Measurements from ENCODE around the gene DARS1. TPM values are rescaled to one million over a fixed set of nuclear protein-coding genes. Genes with fewer than 3 reads are reported as not detected.
"Not testable (repeated sequence)": the region's sequence is repeated elsewhere in the genome, so short reads cannot be mapped to it uniquely, and the experiment has no call there.

Gene DARS1
- total RNA-seq, 1 donor from 2014 or later = 113 TPM

DNA sequence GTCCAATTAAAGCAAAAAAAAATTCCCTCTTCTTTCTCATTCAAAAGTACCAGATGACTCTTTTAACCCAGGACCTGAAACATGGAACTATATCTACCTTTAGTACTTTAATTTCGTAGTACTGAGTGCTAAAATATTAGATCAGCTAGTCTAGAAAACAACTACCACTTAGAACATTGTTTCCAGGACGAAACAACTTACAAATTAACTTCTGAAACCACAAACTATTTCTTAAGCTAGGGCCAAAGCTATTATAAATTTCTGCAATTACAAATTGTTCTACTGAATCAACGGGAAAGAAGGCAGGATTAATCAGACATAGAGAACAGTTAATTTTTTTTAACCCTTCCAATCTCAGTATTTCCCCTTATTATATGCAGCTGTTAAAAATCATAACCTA is 39.9 kb downstream of the DARS1 start:
- no peak for DNase-seq (ENCODE audit: low spot score)

GRCh38 chr2:135944625-135945024 is 40.8 kb downstream of the DARS1 start:
- DNase-seq (ENCODE audit: low spot score) = no peak

DNA sequence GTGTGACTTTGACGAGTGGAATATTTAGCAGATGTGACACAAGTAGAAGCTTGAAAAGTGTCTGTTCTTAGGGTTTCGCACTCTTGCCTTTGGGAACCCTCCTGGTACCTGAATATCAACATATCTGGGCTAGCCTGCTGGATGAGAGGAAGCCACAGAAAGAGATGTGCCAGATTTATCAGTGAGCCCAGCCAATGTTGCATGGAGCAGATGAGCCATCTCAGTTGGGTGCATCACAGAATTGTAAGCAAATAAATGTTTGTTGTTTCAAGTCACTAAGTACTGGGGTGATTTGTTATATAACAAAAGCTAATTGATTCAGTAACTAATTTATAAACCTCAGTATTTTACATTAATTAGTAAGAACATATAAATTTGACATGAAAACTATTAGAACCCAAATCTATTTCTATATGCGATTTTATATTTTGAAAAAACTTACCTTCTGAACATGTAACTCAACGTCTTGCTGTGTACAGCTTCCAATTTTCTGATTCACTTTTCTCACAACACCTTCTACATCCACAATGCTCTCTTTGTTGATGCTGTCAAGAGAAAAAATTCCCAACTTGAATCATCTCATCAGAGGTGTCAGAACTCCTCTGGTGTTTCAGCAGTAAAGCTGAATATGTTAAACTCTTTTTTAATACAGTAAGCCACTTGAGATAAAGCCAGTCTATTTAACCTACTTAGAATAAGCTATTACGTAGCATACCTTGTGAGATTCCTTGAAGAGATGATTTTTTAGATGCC is 42.3 kb downstream of the DARS1 start:
- no peak for DNase-seq (ENCODE audit: low spot score)

GRCh38 chr2:135936524-135936923 is 48.9 kb downstream of the DARS1 start:
- DNase-seq (ENCODE audit: low spot score) = no peak

GRCh38 chr2:135935914-135936313 is 49.5 kb downstream of the DARS1 start:
- no peak for DNase-seq (ENCODE audit: low spot score)

GRCh38 chr2:135931776-135932443 is 53.5 kb downstream of the DARS1 start:
- DNase-seq (ENCODE audit: low spot score) = no peak

GRCh38 chr2:135926605-135927004 is 58.8 kb downstream of the DARS1 start:
- peak; percentile 17 for DNase-seq (ENCODE audit: low spot score)

DNA sequence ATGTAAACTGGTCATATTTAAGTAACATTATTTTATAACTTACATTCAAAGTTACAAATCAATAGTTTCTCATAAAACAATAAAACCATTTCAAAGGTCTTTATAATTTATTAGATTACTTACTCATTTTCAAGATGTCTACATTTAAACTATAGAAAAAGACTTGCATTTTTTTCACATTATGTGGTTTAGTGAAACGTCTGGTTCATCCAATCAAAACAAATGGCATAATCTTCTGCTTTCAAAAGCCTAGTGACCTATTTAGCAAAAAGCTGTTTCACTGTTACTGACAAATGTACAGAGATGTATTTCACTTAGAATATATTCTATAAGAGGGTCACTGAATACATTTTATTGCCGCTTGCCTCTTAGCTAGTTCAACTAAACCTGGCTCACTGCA is 59.9 kb downstream of the DARS1 start:
- DNase-seq (ENCODE audit: low spot score) = no peak

- DNase-seq (ENCODE audit: low spot score) = peak; percentile 41
Observed at GRCh38 chr2:135916207-135916606, 69.2 kb downstream of the DARS1 start.

DNA sequence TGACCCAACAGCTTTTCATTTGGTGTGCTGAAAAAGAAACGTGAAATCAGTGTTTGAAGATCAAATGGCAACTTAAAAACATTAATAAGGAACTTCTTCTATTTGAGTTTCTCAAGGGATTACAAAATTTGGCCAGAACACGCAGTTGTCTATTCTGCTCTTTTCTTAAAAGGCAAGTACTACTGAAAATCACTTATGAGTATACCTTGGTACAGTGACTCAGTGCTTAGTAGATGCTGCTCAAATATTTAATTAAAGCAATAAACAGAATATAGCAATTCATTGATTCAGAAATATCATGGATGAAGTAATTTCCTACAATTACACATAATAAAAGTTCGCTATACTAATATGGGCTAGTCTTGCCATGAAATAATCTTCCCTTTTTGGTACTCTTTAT is 70.9 kb downstream of the DARS1 start:
- DNase-seq (ENCODE audit: low spot score) = no peak

DNA sequence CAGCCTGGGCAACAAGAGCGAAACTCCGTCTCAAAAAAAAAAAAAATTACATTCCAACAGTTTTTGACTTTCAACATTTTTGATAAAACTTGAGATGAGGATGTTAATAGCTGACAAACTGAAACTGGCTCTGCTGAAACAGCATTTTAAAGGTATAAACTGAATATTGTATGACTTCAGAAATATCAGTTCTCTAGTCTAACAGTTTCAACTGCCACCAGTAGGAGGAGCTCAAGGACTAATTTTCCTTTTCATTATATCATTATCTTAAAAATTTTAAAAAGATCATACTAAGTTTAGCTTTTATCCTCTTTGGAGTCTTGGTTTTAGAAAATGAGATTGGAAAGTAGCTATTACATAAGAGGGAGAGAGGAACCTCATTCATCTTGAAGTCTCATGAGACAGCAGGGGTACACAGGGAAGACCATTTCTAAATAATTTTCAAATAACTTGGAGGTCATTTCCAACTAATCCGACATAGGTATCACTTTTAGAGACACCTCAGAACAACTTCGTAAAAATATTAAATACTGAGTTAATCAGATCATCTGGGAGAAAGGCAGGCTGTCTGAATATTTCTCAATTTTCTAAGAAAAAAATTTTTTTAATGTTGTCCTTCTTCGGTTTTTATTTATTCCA is 71.6 kb downstream of the DARS1 start:
- DNase-seq (ENCODE audit: low spot score) = peak; percentile 42

DNA sequence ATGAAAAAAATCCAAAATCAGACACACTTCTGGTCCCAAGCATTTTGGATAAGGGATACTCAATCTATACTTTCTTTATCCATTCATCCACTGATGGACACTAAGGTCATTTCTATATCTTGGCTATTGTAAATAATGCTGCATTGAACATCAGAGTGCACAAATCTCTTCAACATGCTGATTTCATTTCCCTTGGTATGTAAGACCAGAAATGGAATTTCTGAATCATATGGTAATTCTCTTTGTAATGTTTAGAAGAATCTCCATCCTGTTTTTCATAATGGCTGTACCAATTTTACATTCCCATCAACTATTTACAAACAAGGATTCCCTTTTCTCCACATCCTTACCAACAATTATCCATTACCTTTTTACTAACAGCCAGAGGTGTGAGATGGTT is 75.5 kb downstream of the DARS1 start:
- DNase-seq (ENCODE audit: low spot score) = no peak

DNA sequence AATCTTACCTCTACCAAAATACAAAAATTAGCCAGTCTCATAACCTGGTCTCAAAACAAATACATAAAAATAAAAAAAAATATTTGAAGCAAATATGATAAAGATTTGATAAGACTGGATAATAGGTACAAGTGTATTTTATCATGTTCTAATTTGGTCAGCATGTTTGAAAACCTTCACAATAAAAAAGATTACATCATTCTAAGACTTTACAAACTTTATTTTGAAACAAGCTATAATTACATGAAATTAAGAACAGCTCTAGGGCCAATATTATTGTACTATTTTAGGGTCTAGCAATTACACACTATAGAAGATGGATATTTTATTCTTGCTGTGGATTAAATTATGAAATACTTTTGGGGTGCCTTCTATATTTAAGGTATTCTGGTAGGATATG is 79.7 kb downstream of the DARS1 start:
- no peak for DNase-seq (ENCODE audit: low spot score)

GRCh38 chr2:135904341-135904989 is 81.0 kb downstream of the DARS1 start:
- peak; percentile 66 for DNase-seq (ENCODE audit: low spot score)

DNA sequence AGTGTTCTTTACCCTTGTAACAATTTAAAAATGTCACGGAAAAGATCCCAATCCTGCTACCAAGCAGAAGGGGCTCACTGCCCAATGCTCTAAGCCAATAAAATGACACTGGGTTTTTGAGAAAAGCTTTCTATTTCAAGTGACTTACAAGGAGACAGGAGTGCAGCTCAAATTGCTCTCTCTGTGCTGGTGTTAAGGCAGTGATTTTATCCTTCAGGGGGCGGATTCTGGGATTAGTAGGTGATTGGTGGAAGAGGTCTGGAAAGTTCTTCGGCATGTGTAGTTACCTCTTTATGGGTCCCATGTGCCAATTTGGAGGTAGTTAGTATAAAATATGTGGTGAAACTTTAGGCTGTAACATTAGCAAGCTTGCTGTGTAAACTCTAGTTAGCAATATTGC is 81.8 kb downstream of the DARS1 start:
- DNase-seq (ENCODE audit: low spot score) = no peak

GRCh38 chr2:135899567-135899966 is 85.9 kb downstream of the DARS1 start:
- DNase-seq (ENCODE audit: low spot score) = no peak

DNA sequence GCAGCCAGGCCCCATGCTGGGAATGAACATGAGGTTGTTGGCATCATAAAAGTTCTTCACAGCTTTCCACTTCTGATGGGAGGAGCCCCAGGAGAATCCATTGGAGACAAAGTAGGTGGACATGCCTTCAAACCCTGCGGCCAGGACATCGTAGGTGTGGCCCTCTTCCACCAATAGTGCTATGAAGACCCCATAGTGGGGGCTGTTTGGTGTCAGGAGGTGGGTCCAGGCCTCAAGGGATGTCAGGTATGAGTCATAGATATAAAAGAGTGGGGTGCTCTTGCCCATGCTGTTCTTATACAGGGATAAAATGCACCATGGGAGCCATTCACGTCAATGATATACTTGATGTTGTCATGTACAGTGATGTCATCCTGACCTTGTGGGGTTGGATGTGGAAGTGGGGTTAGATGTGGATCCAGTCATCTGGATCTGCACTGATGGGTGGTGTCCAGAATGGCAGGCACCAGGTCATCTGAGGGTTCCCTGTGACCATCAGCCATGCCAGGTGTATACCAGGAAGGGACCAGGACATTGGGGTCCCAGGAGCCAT is 87.1 kb downstream of the DARS1 start:
- no peak for DNase-seq (ENCODE audit: low spot score)

GRCh38 chr2:135894930-135895329 is 90.5 kb downstream of the DARS1 start:
- DNase-seq (ENCODE audit: low spot score) = no peak

DNA sequence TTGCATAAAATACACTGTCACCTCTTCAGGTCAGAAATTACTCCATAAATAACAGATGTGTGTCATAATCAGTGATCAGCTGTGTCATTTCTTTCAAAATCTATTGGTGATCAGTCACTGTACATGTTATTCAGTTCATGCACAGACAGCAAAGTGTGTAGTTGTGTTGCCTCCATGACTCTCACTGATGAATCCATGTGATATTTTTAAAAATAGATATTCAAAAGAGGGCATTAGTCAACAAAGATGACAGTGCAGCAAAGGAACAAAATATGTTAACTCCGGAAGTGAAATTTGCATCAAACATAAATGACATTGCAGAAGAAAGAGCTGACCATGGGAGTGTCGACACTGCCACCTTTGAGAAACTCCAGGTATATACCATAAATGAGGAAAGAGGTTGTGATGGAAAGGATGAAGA is 92.0 kb downstream of the DARS1 start:
- DNase-seq (ENCODE audit: low spot score) = no peak

GRCh38 chr2:135890835-135891234 is 94.6 kb downstream of the DARS1 start:
- DNase-seq (ENCODE audit: low spot score) = no peak

DNA sequence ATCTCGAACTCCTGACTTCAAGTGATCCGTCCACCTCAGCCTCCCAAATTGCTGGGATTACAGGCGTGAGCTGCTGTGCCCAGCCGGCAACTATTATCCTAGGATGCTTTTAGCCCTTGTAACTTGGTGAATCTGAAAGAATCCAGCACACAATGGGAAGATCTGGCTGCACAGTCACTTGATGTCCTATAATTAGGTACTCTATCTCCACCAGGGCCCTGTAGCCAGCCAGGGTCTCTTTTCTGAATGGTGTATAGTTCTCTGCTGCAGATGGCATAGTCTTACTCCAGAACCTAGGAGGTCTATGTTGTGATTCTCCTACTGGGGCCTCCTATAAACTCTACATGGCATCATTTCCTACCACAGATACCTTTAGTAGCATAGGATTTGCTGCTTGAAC is 95.3 kb downstream of the DARS1 start:
- no peak for DNase-seq (ENCODE audit: low spot score)

DNA sequence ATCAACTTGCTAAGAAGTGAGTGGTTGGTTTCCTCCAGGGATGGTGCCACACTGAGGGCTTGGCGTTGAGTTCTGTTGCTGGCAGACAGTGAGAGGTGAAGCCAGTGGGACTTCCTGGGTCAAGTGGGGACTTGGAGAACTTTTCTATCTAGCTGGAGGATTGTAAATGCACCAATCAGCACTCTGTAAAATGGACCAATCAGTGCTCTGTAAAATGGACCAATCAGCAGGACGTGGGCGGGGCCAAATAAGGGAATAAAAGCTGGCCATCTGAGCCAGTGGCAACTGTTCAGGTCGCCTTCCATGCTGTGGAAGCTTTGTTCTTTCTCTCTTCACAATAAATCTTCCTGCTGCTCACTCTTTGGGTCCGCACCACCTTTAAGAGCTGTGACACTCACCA is 96.8 kb downstream of the DARS1 start:
- DNase-seq (ENCODE audit: low spot score) = not testable (repeated sequence)

All from umbilical cord (tissue), 2 donors.